HepG2 (cell line): ENCODE data around the gene C2CD2. TPM values are rescaled to one million over a fixed set of nuclear protein-coding genes. Genes with fewer than 3 reads are reported as not detected.

Experiments used
- FOXA3 ChIP-seq: IDR thresholded peaks from 2 replicates; pipeline ENCODE4 v1.6.1; 2016; ENCODE audit warnings: missing genetic modification reagents, missing compliant biosample characterization
- KLF13 ChIP-seq: sonication (generic); formaldehyde crosslinking; IDR thresholded peaks from 2 replicates; pipeline ENCODE4 v1.4.0; 2020; ENCODE audit warnings: mild to moderate bottlenecking, missing genetic modification reagents
- KMT2A ChIP-seq: sonication (generic); formaldehyde crosslinking; IDR thresholded peaks from 2 replicates; pipeline ENCODE4 v1.4.0; 2020; ENCODE audit warnings: missing genetic modification reagents
- NR3C1 ChIP-seq: sonication (generic); formaldehyde crosslinking; IDR thresholded peaks from 2 replicates; pipeline ENCODE4 v1.4.0; 2020; ENCODE audit warnings: missing genetic modification reagents
- RCOR2 ChIP-seq: IDR thresholded peaks from 2 replicates; pipeline ENCODE4 v1.6.1; 2016; ENCODE audit warnings: missing biosample characterization, missing genetic modification reagents
- SIX1 ChIP-seq: sonication (generic); formaldehyde crosslinking; IDR thresholded peaks from 2 replicates; pipeline ENCODE4 v1.4.0; 2020; ENCODE audit warnings: missing genetic modification reagents, borderline replicate concordance
- TBX3 ChIP-seq: fragments of 450-650 bp; IDR thresholded peaks from 2 replicates; pipeline ENCODE4 v1.6.1; 2017; ENCODE audit warnings: antibody characterized with exemption, mild to moderate bottlenecking, inconsistent platforms, borderline replicate concordance
- TEAD3 ChIP-seq: optimal IDR thresholded peaks from 2 replicates; pipeline ENCODE3; 2016; ENCODE audit warnings: borderline replicate concordance
- ZBED4 ChIP-seq: sonication (generic); formaldehyde crosslinking; IDR thresholded peaks from 2 replicates; pipeline ENCODE4 v1.4.0; 2020; ENCODE audit warnings: missing genetic modification reagents, borderline replicate concordance
- ZBTB7A ChIP-seq: sonication (generic); formaldehyde crosslinking; IDR thresholded peaks from 2 replicates; pipeline ENCODE4 v1.8.0; 2022; ENCODE audit warnings: mild to moderate bottlenecking, missing genetic modification reagents
- ZNF263 ChIP-seq: sonication (generic); formaldehyde crosslinking; IDR thresholded peaks from 2 replicates; pipeline ENCODE4 v1.4.0; 2020; ENCODE audit warnings: missing genetic modification reagents
- ZNF703 ChIP-seq: sonication (generic); formaldehyde crosslinking; IDR thresholded peaks from 2 replicates; pipeline ENCODE4 v1.5.1; 2020; ENCODE audit warnings: missing genetic modification reagents, mild to moderate bottlenecking, moderate library complexity, borderline replicate concordance
- ZNF768 ChIP-seq: sonication (generic); formaldehyde crosslinking; IDR thresholded peaks from 2 replicates; pipeline ENCODE4 v1.4.0; 2020; ENCODE audit warnings: missing genetic modification reagents
- ZSCAN29 ChIP-seq: sonication (generic); formaldehyde crosslinking; conservative IDR thresholded peaks from 2 replicates; pipeline ENCODE4 v1.4.0; 2020; ENCODE audit warnings: mild to moderate bottlenecking, missing genetic modification reagents
- polyA plus RNA-seq, 8 experiments: library from polyadenylated mRNA; depleted of rRNA in 3 of 8; stranded (reverse) in 7 of 8; unstranded in 1 of 8; fragments of >200 nt; fragmentation: Illumina TruSeq in 4 of 8; extraction: Trizol in 4 of 8; gene quantifications; 2 replicates each; pipeline versions ENCODE4 v1.2.1 to v1.2.3, GENCODE V29; 2011 to 2016; ENCODE audit warnings: low read depth in 4 of 8, missing spikeins in 1 of 8, mixed read lengths in 1 of 8; ENCODE audit not compliant: insufficient read depth in 1 of 8
- total RNA-seq, 5 experiments: library from RNA; depleted of rRNA; stranded (reverse); fragments of >200 nt; fragmentation: Illumina TruSeq; extraction: Trizol; gene quantifications; 2 replicates each; pipeline ENCODE4 v1.2.3, GENCODE V29; 2016; ENCODE audit warnings: low read depth in 1 of 5
- TF ChIP-seq, protein P1 (sequence below): IDR thresholded peaks from 2 replicates; pipeline ENCODE4 v1.6.1; 2016; ENCODE audit warnings: missing genetic modification reagents, missing compliant biosample characterization
- TF ChIP-seq, protein P2 (sequence below): sonication (generic); formaldehyde crosslinking; IDR thresholded peaks from 2 replicates; pipeline ENCODE4 v1.4.0; 2020; ENCODE audit warnings: missing genetic modification reagents
- TF ChIP-seq, protein P3 (sequence below): sonication (generic); formaldehyde crosslinking; IDR thresholded peaks from 2 replicates; pipeline ENCODE4 v1.4.0; 2020; ENCODE audit warnings: mild to moderate bottlenecking, missing genetic modification reagents
- TF ChIP-seq, protein P4 (sequence below): sonication (generic); formaldehyde crosslinking; IDR thresholded peaks from 2 replicates; pipeline ENCODE4 v1.5.1; 2020; ENCODE audit warnings: missing genetic modification reagents, mild to moderate bottlenecking, borderline replicate concordance

Gene C2CD2
- total and polyA plus RNA-seq, 2 of the 13 experiments (the other 11 are each of a cell fraction or from before 2014, with no cell fraction given) = 12.5 to 19.7 TPM

DNA sequence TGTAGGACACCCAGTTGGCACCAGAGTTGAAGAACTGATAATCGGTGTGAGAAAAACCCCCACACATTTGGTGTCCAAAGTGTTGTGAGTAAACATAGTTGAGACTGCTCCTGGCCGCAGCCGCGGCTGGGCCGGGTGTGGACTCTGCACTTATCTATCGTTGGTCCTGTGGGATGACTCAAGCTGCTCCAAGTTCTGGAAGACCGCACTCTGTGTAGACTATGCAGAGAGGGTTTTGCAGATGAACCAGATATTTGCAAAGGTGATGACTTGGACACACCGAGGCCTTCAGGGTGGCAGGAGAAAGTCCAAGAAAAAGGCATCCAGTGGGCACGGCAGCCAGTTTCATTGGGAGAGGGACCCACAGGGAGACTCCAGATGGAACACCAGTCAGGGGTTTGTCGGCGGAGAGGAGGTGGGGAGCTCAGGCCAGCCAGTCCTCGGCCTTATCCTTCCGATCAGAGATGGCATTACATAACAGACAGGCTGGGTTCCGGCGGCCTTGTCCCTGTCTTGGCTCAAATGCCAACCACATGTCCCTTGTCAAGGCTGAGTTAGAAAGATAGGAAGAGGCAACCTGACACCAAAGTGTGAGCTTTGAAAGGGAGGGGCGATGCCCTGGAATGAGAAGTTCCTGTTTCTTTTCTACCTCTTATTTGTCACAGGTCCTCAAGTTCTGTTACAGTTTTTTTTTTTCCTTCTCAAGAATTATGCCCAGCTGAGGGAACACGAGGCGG lies 21.1 kb downstream of the C2CD2 start (continued):
- TF ChIP-seq SIX1 (peak; percentile 74; the same call in 1 of the 2 replicates), FOXA3 (CRISPR knock-in tag) (peak; percentile 64), NR3C1 (no peak), ZNF768 (CRISPR knock-in tag) (no peak), KMT2A (no peak), ZSCAN29 (CRISPR knock-in tag) (peak; percentile 55; the same call in 1 of the 2 replicates), TEAD3 (CRISPR knock-in tag) (peak; percentile 33), ZNF263 (CRISPR knock-in tag) (peak; percentile 87), RCOR2 (CRISPR knock-in tag) (no peak), TBX3 (peak; percentile 81; the same call in 1 of the 2 replicates), ZNF703 (no peak), KLF13 (CRISPR knock-in tag) (no peak), ZBED4 (CRISPR knock-in tag) (peak; percentile 42; the same call in 1 of the 2 replicates), ZBTB7A (CRISPR knock-in tag) (0 out of 2 replicates have a peak, but pooled peaks have one; percentile 37)
- TF ChIP-seq, protein P1, sequence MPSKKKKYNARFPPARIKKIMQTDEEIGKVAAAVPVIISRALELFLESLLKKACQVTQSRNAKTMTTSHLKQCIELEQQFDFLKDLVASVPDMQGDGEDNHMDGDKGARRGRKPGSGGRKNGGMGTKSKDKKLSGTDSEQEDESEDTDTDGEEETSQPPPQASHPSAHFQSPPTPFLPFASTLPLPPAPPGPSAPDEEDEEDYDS (CRISPR knock-in tag) = peak; percentile 9; the same call in 1 of the 2 replicates
- TF ChIP-seq, protein P2, sequence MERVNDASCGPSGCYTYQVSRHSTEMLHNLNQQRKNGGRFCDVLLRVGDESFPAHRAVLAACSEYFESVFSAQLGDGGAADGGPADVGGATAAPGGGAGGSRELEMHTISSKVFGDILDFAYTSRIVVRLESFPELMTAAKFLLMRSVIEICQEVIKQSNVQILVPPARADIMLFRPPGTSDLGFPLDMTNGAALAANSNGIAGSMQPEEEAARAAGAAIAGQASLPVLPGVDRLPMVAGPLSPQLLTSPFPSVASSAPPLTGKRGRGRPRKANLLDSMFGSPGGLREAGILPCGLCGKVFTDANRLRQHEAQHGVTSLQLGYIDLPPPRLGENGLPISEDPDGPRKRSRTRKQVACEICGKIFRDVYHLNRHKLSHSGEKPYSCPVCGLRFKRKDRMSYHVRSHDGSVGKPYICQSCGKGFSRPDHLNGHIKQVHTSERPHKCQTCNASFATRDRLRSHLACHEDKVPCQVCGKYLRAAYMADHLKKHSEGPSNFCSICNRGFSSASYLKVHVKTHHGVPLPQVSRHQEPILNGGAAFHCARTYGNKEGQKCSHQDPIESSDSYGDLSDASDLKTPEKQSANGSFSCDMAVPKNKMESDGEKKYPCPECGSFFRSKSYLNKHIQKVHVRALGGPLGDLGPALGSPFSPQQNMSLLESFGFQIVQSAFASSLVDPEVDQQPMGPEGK = no peak
- TF ChIP-seq, protein P3, sequence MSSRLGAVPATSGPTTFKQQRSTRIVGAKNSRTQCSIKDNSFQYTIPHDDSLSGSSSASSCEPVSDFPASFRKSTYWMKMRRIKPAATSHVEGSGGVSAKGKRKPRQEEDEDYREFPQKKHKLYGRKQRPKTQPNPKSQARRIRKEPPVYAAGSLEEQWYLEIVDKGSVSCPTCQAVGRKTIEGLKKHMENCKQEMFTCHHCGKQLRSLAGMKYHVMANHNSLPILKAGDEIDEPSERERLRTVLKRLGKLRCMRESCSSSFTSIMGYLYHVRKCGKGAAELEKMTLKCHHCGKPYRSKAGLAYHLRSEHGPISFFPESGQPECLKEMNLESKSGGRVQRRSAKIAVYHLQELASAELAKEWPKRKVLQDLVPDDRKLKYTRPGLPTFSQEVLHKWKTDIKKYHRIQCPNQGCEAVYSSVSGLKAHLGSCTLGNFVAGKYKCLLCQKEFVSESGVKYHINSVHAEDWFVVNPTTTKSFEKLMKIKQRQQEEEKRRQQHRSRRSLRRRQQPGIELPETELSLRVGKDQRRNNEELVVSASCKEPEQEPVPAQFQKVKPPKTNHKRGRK (CRISPR knock-in tag) = 0 out of 2 replicates have a peak, but pooled peaks have one; percentile 60
- TF ChIP-seq, protein P4, sequence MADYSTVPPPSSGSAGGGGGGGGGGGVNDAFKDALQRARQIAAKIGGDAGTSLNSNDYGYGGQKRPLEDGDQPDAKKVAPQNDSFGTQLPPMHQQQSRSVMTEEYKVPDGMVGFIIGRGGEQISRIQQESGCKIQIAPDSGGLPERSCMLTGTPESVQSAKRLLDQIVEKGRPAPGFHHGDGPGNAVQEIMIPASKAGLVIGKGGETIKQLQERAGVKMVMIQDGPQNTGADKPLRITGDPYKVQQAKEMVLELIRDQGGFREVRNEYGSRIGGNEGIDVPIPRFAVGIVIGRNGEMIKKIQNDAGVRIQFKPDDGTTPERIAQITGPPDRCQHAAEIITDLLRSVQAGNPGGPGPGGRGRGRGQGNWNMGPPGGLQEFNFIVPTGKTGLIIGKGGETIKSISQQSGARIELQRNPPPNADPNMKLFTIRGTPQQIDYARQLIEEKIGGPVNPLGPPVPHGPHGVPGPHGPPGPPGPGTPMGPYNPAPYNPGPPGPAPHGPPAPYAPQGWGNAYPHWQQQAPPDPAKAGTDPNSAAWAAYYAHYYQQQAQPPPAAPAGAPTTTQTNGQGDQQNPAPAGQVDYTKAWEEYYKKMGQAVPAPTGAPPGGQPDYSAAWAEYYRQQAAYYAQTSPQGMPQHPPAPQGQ (CRISPR knock-in tag) = no peak
